ENCODE data around the gene MACROD2. TPM values are rescaled to one million over a fixed set of nuclear protein-coding genes. Genes with fewer than 3 reads are reported as not detected.

MACROD2 gene
- polyA plus RNA-seq, 5 donors = 5.3 to 8.3 (median 8.1) TPM

- DNase-seq = no peak
Observed at GRCh38 chr20:15848126-15848525, 1852.8 kb downstream of the MACROD2 start.

DNA sequence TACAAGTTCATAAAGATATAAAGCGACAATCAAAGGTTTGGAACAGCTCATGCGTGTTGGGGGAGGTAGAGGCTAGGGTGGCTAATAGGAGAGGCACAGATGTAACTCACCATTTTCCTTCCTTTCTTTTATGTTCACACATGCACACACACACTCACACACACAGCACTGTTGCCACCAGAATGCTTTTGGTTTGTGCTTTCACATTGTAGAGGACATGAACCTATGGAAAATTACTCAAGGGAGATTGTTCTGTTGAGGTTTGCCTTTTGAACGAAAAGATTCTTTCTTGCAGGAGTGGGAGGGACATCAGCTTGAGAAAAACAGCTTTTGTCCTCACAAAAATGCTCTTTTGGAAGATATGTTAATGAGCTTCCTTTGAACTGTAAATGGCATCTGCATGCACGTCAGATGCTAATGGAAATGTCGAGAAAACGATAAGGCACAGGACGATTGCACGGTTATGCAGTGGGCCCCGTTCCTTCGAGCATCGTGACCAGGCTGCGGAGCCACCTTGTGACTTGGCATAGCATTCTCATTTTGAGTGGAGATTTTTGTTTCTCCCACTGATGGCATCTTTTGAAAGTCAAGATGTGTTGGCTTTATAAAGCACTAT lies 1853.8 kb downstream of the MACROD2 start:
- no peak for DNase-seq

GRCh38 chr20:15851576-15852215 lies 1856.4 kb downstream of the MACROD2 start:
- no peak for DNase-seq

DNA sequence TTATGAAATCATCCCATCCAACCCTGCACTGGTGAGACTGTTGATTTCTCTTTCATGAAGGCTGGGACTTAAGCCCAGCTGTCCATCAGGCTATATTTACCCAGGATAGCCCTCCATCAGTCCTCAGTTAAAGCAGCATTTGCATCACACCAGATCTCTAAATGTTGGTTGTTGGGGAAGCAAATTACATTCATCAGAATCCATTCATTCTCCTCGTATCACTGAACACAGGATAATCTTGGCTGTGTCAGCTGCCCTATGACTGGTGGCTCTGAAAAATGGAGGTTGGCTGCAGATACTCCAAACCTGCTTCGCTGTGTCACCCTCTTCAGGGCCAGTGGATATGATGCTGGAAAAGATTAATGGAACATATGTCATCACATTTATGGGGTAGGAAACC lies 1859.6 kb downstream of the MACROD2 start:
- DNase-seq = no peak

GRCh38 chr20:15857173-15857784 lies 1862.0 kb downstream of the MACROD2 start:
- no peak for DNase-seq

DNA sequence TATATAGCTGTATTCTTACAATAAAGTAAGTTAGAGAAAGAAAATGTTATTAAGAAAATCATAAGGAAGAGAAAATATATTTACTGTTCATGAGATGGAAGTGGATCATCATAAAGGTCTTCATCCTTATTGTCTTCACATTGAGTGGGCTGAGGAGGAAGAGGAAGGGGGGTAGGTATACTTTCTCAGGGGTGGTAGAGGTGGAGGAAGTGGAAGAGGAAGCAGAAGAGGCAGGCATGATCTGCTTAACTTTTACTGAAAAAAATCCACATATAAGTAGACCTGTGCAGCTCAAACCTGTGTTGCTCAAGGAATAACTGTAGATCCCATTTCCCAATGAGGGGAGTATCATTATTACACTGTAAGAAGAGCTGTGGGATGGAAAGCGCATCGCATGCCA lies 1863.7 kb downstream of the MACROD2 start:
- DNase-seq = no peak

DNA sequence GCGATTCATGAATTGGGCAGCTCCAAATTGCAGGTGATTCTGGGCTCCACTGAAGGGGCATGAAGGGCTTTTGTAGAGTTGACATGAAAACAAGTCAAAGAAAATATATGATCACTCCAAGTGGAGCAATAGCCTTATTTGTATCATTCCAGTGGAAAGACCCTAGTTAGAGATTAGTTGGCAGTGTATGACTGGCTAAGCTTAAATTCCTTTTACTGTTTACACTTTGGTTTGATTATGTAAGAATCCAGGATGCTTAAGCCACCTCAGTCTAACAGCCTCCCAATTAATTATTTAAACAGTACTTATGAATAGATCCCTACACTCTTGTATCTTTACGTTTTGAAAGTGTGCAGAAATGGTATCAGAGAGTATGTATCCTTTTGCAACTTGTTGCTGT lies 1865.5 kb downstream of the MACROD2 start:
- no peak for DNase-seq

GRCh38 chr20:15862178-15862577 lies 1866.9 kb downstream of the MACROD2 start:
- DNase-seq = no peak

GRCh38 chr20:15863735-15864134 lies 1868.4 kb downstream of the MACROD2 start:
- no peak for DNase-seq

- no peak for DNase-seq
Observed at GRCh38 chr20:15865553-15865952, 1870.2 kb downstream of the MACROD2 start.

DNA sequence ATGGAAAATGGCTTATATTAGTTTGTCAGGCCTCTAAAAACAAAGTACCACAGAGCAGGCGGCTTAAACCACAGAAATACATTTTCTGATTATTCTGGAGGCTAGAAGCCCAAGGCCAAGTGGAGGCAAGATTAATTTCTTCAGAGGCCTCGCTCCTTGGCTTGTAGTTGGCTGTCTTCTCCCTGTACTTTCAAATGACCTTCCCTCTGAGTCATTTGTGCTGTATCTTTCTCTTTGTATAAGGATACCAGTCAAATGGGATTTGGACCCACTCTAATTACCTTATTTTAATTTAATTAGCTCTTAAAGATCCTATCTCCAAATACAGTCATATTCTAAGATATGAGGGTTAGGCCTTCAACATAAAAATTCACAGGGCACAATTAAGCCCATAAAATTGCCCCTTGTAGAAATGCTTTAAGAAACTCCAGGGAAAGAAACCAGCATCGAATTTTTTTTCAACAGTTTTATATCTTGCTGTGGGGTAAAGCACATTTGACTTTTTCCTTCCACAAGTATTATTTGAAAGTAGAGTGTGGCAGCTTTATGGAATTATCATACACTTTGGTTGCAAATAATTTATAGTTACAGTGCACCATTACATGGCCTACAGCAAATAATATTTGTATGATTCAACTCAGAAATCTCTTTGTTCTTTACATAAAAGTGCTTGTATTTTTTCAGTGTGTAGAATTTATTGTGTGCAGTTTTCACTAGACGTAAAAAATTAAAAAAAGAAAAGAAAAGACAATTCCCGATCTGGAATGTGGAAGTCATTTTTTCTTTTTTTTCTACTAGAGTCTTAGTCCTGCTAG lies 1871.8 kb downstream of the MACROD2 start:
- no peak for DNase-seq

- DNase-seq = no peak
Observed at GRCh38 chr20:15867899-15868298, 1872.6 kb downstream of the MACROD2 start.

DNA sequence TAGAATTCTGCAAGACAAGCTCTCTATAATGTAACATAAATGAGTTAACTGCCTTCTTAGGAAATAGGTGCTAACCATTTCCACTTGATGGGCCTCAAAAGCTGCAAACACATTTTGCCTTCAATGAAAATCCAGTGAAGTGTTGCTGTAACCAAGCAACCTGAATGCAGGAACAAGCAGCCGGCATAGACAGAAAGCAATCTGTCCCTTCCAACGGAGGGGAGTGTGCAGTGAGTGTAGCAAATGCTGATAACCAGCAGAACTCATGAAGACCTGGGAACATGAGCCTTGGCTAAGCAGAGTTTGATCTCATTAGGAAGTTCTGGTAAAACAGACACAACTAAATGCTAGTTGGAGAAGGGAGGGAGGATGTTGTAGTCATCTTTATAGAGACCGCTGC lies 1880.1 kb downstream of the MACROD2 start:
- no peak for DNase-seq

DNA sequence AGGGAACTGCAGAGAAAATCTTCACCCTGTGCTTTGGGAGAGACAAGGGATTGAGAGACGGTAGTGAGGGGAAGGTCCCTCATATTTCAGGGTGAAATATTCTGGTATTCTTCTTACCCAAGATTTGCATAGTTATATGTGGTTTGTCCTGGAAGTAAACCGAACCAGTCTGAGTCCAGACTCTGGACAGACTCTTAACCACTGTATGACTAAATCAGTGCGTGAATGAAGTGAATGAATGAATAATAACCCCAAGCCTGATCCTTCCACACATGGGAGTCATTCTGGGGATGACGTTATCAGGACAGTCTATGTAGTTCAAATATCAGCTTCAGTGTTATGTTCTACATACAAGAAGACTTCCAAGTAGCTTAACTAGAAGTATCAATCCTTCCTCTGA lies 1887.2 kb downstream of the MACROD2 start:
- no peak for DNase-seq

DNA sequence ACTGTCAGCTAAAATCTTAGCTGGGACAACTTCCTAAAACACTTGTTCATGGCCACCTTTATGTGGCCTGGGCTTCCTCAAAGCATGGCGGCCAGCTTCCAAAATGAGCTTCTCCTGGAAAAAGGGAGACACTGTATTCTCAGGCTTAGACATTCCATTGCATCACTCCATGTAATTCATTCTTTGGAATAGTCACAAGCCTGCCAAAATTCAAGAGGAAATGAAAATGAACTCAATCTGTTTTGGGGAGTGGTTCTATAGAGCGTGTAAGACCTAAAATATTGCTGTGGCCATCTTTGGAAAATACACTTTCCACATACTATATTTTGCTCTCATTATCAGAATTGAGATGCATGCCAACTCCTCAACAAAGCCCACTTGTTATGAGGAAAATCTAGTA lies 1890.9 kb downstream of the MACROD2 start:
- DNase-seq = no peak

DNA sequence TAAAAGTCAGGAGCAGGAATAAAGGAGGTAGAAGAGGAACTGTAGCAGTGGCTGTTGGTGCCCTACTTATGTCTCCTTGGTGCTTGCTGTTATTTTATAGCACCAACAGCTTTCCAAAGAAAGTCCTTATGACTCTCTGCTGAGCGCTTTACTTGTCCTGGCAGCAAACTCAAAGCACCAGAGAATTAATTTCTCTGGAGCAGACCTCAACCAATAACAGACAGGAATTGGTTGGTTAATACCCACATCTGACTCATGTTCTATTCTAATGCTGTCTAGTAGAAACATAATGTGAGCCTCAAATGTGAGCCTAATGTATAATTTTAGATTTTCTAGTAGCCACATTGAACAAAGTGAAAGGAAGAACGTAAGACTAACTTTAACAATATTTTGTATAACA lies 1892.1 kb downstream of the MACROD2 start:
- no peak for DNase-seq

- DNase-seq = no peak
Observed at GRCh38 chr20:15889061-15889460, 1893.7 kb downstream of the MACROD2 start.

DNA sequence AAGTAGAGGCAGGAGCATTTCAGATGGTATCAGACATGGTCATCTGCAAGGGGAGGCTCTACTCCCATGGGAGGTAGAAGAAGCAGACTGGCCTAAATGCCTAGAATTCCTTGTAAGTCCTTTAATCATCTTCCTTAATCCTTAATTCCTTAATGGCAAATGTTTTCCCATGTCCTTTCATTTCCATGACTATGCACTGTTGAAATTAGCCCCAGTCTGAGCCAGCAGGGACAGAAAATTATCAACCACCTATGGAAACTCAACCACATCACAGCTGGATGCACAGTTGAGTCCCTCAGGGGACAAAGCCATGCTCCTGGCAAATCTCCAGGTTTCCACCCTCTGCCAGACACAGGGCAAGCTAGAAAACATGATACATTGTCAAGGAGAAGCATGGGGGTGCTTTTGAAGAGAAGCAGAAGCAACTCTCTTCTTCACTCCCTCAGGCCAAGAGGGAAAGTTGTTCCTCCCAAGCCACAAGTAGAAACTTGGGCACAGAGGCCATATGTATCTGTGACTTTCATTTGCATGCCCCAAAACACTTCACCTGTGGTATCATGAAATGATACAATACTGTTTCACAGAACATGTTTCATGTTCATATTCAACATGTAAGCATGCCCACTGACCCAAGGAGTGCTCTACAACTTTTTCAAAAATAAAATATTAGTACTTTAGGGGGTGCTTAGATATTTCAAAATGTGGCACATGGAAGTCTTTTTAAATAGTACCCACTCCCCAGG lies 1894.4 kb downstream of the MACROD2 start:
- DNase-seq = no peak

GRCh38 chr20:15890407-15890982 lies 1895.2 kb downstream of the MACROD2 start:
- DNase-seq = no peak

DNA sequence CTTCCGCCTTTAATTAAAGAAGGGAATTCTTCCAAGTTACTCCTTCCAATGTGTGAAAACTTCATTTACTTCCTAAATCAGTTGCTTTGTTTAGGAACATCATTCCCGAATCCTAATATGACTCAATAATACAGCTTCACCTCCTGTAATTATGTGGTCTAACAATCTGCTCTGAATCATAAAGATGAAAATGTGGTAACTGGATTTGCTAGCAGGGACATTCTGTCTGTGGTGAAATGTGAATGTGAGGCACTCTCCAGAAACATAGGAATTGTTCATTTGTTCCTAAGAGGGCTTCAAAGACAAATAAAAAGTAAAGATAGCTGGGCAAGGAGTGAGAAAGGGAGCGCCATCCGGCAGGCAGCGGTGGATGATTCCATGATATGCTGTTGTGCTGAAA lies 1899.8 kb downstream of the MACROD2 start:
- no peak for DNase-seq

GRCh38 chr20:15895560-15896084 lies 1900.3 kb downstream of the MACROD2 start:
- DNase-seq = no peak
